ENCODE results near the gene CDH4. TPM values are rescaled to one million over a fixed set of nuclear protein-coding genes. Genes with fewer than 3 reads are reported as not detected.

The CDH4 gene
- total RNA-seq, 1 donor from 2014 or later, result 3.2 TPM

DNA sequence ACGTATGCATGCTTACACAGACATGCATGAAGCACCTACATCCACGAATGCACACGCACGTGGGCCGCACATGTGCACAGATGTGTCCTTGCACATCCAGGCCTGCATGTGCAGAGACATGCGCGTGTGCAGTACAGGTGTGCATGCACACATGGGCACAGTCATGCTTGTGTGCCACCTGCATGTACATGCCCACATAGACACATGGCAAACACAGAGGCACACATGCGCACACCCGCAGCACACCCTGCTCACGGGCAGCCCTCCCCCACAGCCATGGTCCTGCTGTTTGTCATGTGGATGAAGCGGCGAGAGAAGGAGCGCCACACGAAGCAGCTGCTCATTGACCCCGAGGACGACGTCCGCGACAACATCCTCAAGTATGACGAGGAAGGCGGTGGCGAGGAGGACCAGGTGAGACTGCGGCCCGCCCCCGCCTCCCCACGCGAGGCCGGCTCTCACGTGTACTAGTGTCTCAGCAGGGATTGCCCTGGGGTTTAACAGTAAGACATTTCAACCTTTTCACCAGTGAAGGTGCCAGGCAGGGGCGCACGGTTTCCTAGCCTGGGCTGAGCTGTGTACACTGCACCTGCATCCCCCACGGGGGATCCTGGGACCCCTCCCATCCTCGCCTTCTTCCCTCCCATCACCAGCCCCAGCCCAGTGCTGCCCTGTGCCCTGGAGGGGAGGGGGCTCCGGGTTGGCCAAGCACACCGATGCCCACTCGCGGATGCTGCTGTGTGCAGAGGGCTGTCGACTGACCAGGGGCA is 680.8 kb downstream of the CDH4 start:
- peaks cover 4% of the 10 kb centered on the region for H3K36me3 Mint-ChIP-seq (ENCODE audit: low read depth, unreplicated experiment)
- Histone ChIP-seq H3K4me1 (ENCODE audit: insufficient read depth, low read length) (no peaks in the 10 kb centered on the region), H3K4me3 (ENCODE audit: insufficient read depth, low read depth, low read length) (no peak overlapping the region), H3K36me3 (ENCODE audit: insufficient read depth, low read length) (no peaks in the 10 kb centered on the region), H3K9ac (ENCODE audit: low read length) (no peak overlapping the region), H3K4me2 (ENCODE audit: low read length) (no peak overlapping the region), H3K9me3 (ENCODE audit: insufficient read depth, low read depth, low read length) (no peaks in the 10 kb centered on the region), H4K20me1 (ENCODE audit: insufficient read depth, low read length) (no peaks in the 10 kb centered on the region), H2AFZ (ENCODE audit: low read depth, low read length) (no peak overlapping the region), H3K27me3 (ENCODE audit: insufficient read depth, low read length) (no peaks in the 10 kb centered on the region), H3K27ac (ENCODE audit: low read depth, low read length) (no peak overlapping the region), H3K79me2 (ENCODE audit: insufficient read depth, low read length) (no peaks in the 10 kb centered on the region)
- no peaks in the 10 kb centered on the region for H3K4me1 Mint-ChIP-seq (ENCODE audit: low read depth, unreplicated experiment)
- DNase-seq (ENCODE audit: low read depth) (no peak), FAIRE-seq (no peak)
- no peak overlapping the region for H3K27ac Mint-ChIP-seq (ENCODE audit: unreplicated experiment)
- H3K9me3 Mint-ChIP-seq (ENCODE audit: unreplicated experiment), result no peaks in the 10 kb centered on the region
- peaks cover 5% of the 10 kb centered on the region for H3K27me3 Mint-ChIP-seq (ENCODE audit: low read depth, unreplicated experiment)
- TF ChIP-seq, protein P1, sequence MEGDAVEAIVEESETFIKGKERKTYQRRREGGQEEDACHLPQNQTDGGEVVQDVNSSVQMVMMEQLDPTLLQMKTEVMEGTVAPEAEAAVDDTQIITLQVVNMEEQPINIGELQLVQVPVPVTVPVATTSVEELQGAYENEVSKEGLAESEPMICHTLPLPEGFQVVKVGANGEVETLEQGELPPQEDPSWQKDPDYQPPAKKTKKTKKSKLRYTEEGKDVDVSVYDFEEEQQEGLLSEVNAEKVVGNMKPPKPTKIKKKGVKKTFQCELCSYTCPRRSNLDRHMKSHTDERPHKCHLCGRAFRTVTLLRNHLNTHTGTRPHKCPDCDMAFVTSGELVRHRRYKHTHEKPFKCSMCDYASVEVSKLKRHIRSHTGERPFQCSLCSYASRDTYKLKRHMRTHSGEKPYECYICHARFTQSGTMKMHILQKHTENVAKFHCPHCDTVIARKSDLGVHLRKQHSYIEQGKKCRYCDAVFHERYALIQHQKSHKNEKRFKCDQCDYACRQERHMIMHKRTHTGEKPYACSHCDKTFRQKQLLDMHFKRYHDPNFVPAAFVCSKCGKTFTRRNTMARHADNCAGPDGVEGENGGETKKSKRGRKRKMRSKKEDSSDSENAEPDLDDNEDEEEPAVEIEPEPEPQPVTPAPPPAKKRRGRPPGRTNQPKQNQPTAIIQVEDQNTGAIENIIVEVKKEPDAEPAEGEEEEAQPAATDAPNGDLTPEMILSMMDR (IDR thresholded peaks at IDR 0.05; ENCODE audit: insufficient read depth, low read depth, low read length), result no peak
- no peak for TF ChIP-seq EZH2 (IDR thresholded peaks at IDR 0.05; ENCODE audit: insufficient read depth, low read length)
- no peak overlapping the region for H3K4me3 Mint-ChIP-seq (ENCODE audit: unreplicated experiment)

DNA sequence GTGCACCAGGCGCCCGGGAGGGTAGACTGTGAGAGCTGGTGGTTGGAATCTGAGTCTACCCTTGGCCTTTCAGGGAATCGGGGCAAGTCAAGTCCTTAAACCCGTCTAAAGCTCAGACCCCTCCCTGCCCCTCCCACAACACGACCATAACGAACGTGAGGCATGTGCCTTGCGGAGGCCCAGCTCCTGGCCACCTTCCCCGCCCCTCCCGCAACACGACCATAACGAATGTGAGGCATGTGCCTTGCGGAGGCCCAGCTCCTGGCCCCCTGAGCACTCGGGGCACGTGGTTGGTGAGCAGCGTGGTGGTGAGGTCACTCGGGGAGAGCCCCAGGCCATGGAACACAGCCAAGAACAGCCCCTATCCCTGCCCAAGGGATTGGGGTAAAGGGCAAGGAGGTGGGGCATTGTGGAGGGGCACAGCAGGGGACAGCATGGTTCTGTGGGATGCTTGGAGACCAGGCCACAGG is 681.5 kb downstream of the CDH4 start:
- H3K4me1 Mint-ChIP-seq (ENCODE audit: low read depth, unreplicated experiment), result no peaks in the 10 kb centered on the region
- H3K36me3 Mint-ChIP-seq (ENCODE audit: low read depth, unreplicated experiment), result peaks cover 4% of the 10 kb centered on the region
- Histone ChIP-seq H3K27ac (ENCODE audit: low read depth, low read length) (no peak overlapping the region), H3K4me1 (ENCODE audit: insufficient read depth, low read length) (no peaks in the 10 kb centered on the region), H3K27me3 (ENCODE audit: insufficient read depth, low read length) (no peaks in the 10 kb centered on the region), H2AFZ (ENCODE audit: low read depth, low read length) (no peak overlapping the region), H3K79me2 (ENCODE audit: insufficient read depth, low read length) (no peaks in the 10 kb centered on the region), H3K36me3 (ENCODE audit: insufficient read depth, low read length) (no peaks in the 10 kb centered on the region), H4K20me1 (ENCODE audit: insufficient read depth, low read length) (no peaks in the 10 kb centered on the region), H3K4me3 (ENCODE audit: insufficient read depth, low read depth, low read length) (no peak overlapping the region), H3K4me2 (ENCODE audit: low read length) (no peak overlapping the region), H3K9me3 (ENCODE audit: insufficient read depth, low read depth, low read length) (no peaks in the 10 kb centered on the region), H3K9ac (ENCODE audit: low read length) (no peak overlapping the region)
- FAIRE-seq (no peak), DNase-seq (ENCODE audit: low read depth) (no peak)
- TF ChIP-seq, protein P1 (IDR thresholded peaks at IDR 0.05; ENCODE audit: insufficient read depth, low read depth, low read length), result no peak
- no peak for TF ChIP-seq EZH2 (IDR thresholded peaks at IDR 0.05; ENCODE audit: insufficient read depth, low read length)
- no peak overlapping the region for H3K27ac Mint-ChIP-seq (ENCODE audit: unreplicated experiment)
- no peaks in the 10 kb centered on the region for H3K9me3 Mint-ChIP-seq (ENCODE audit: unreplicated experiment)
- H3K4me3 Mint-ChIP-seq (ENCODE audit: unreplicated experiment), result no peak overlapping the region
- H3K27me3 Mint-ChIP-seq (ENCODE audit: low read depth, unreplicated experiment), result peaks cover 5% of the 10 kb centered on the region

Data from astrocyte (in vitro differentiated cells and primary cell).